HCT116 (cell line): ENCODE data around the gene PFN2. TPM values are rescaled to one million over a fixed set of nuclear protein-coding genes. Genes with fewer than 3 reads are reported as not detected.
"Not testable (repeated sequence)": the region's sequence is repeated elsewhere in the genome, so short reads cannot be mapped to it uniquely, and the experiment has no call there.

Source experiments
- ATAC-seq: fragments of 200-7000 bp; cut with Tn5 transposase; 2 replicates; pipeline ENCODE4 v1.9.1; 2020; ENCODE audit warnings: mild to moderate bottlenecking, moderate library complexity
- BruUV-seq: library from RNA; stranded (reverse); fragments of 400-500 nt; replicated peaks from 2 replicates; lab custom pipeline; 2021; lab: Mats Ljungman, UMichigan
- CTCF ChIA-PET: fragments of 300-600 bp; sonication (Branson Sonifier 250); formaldehyde crosslinking; loops from one replicate; lab custom pipeline; 2021; ENCODE audit warnings: antibody characterized with exemption; lab: Charles Lee
- POLR2A ChIA-PET: fragments of 300-600, 350-600 bp; sonication (Branson Sonifier 250); formaldehyde crosslinking; loops from one replicate; lab custom pipeline; 2021; ENCODE audit warnings: antibody characterized with exemption; lab: Charles Lee
- RAD21 ChIA-PET, 2 experiments: fragments of 300-600 bp; sonication (Branson Sonifier 250); formaldehyde crosslinking; loops; one replicate each; lab custom pipeline; 2023; ENCODE audit warnings: low total read pairs in 2 of 2; ENCODE audit not compliant: uncharacterized antibody in 2 of 2, unreplicated experiment in 2 of 2, low non-redundant PET in 1 of 2; lab: Charles Lee
- DNase-seq: peaks from one replicate; pipeline ENCODE4 v3.0.0-alpha.2; 2010; ENCODE audit warnings: low read depth, low spot score
- H2AFZ ChIP-seq: fragments of 200-600 bp; shearing (Covaris generic), sonication (generic); 2 replicates; pipeline ENCODE4 v1.6.1; 2017; ENCODE audit warnings: low read depth, mixed run types, mixed read lengths, antibody characterized with exemption, low read length; ENCODE audit not compliant: poor library complexity, severe bottlenecking
- H3K27ac ChIP-seq: 2 replicates; pipeline ENCODE4 v1.5.1; 2012; ENCODE audit warnings: low read depth, low read length
- H3K27me3 ChIP-seq: fragments of 200-600 bp; sonication (generic); 2 replicates; pipeline ENCODE4 v1.6.1; 2016; ENCODE audit warnings: mixed run types, low read length, mixed read lengths; ENCODE audit not compliant: insufficient read depth
- H3K36me3 ChIP-seq, 2 experiments: fragments of 200-500 bp in 1 of 2; fragments of 200-600 bp in 1 of 2; sonication (Bioruptor generic) in 1 of 2; sonication (generic) in 1 of 2; 2 replicates each; pipeline versions ENCODE4 v1.5.1 to v1.6.1; 2014 to 2016; ENCODE audit warnings: low read length in 2 of 2, inconsistent platforms in 1 of 2, mixed read lengths in 1 of 2, mixed run types in 1 of 2; ENCODE audit not compliant: insufficient read depth in 2 of 2, control insufficient read depth in 1 of 2
- H3K4me1 ChIP-seq, 2 experiments: fragments of 200-600 bp in 1 of 2; sonication (generic) in 1 of 2; 2 replicates each; pipeline versions ENCODE4 v1.5.1 to v1.6.1; 2012 to 2017; ENCODE audit warnings: low read length in 2 of 2, inconsistent platforms in 1 of 2, mild to moderate bottlenecking in 1 of 2, mixed read lengths in 1 of 2, mixed run types in 1 of 2, moderate library complexity in 1 of 2; ENCODE audit not compliant: insufficient read depth in 2 of 2, control insufficient read depth in 1 of 2
- H3K4me2 ChIP-seq: fragments of 200-600 bp; sonication (generic); 2 replicates; pipeline ENCODE4 v1.6.1; 2017; ENCODE audit warnings: mixed run types, low read length, mixed read lengths
- H3K4me3 ChIP-seq, 2 experiments: fragments of 200-600 bp in 1 of 2; sonication (generic) in 1 of 2; replicated peaks in 1 of 2; 2 replicates each; pipeline ENCODE4 v1.5.1; 2011 to 2016; ENCODE audit warnings: low read length in 2 of 2, control low read depth in 1 of 2, low read depth in 1 of 2, mild to moderate bottlenecking in 1 of 2, mixed read lengths in 1 of 2, mixed run types in 1 of 2
- H3K79me2 ChIP-seq: fragments of 200-600 bp; sonication (generic); 2 replicates; pipeline ENCODE4 v1.6.1; 2017; ENCODE audit warnings: mild to moderate bottlenecking, mixed run types, low read length, moderate library complexity, mixed read lengths; ENCODE audit not compliant: insufficient read depth
- H3K9ac ChIP-seq: fragments of 200-600 bp; sonication (generic); 2 replicates; pipeline ENCODE4 v1.6.1; 2016; ENCODE audit warnings: low read length, mixed read lengths
- H3K9me2 ChIP-seq: fragments of 200-600 bp; sonication (generic), shearing (Covaris generic); 2 replicates; pipeline ENCODE4 v1.6.1; 2017; ENCODE audit warnings: mixed run types, mild to moderate bottlenecking, moderate library complexity; ENCODE audit not compliant: insufficient read depth
- H3K9me3 ChIP-seq, 2 experiments: fragments of 200-500 bp in 1 of 2; fragments of 200-600 bp in 1 of 2; sonication (Bioruptor generic) in 1 of 2; sonication (generic) in 1 of 2; 2 replicates each; pipeline ENCODE4 v1.6.1; 2014 to 2017; ENCODE audit warnings: low read length in 2 of 2, mixed read lengths in 2 of 2, inconsistent platforms in 1 of 2, low read depth in 1 of 2, mild to moderate bottlenecking in 1 of 2, mixed run types in 1 of 2, moderate library complexity in 1 of 2; ENCODE audit not compliant: control insufficient read depth in 1 of 2, insufficient read depth in 1 of 2
- H4K20me1 ChIP-seq: fragments of 200-600 bp; sonication (generic), shearing (Covaris generic); 2 replicates; pipeline ENCODE4 v1.6.1; 2017; ENCODE audit warnings: mixed run types, mild to moderate bottlenecking, moderate library complexity; ENCODE audit not compliant: insufficient read depth
- ATF3 ChIP-seq: IDR thresholded peaks from 2 replicates; pipeline ENCODE4 v1.6.1; 2012
- CEBPB ChIP-seq: IDR thresholded peaks from 2 replicates; pipeline ENCODE4 v1.6.1; 2012; ENCODE audit warnings: low read depth
- CTCF ChIP-seq, 3 experiments: fragments of 200-600 bp in 1 of 3; sonication (generic) in 1 of 3; IDR thresholded peaks in 2 of 3; conservative IDR thresholded peaks in 1 of 3; 2 replicates each; pipeline ENCODE4 v1.5.1; 2012 to 2017; ENCODE audit warnings: low read depth in 2 of 3, low read length in 2 of 3, antibody characterized with exemption in 1 of 3, borderline replicate concordance in 1 of 3, control low read depth in 1 of 3, mild to moderate bottlenecking in 1 of 3, mixed read lengths in 1 of 3, mixed run types in 1 of 3, moderate library complexity in 1 of 3; ENCODE audit not compliant: insufficient read depth in 1 of 3
- ELF1 ChIP-seq: IDR thresholded peaks from 2 replicates; pipeline ENCODE4 v1.6.1; 2012; ENCODE audit warnings: low read depth, borderline replicate concordance
- EZH2 ChIP-seq: fragments of 200-600 bp; sonication (generic); IDR thresholded peaks from 2 replicates; pipeline ENCODE4 v1.6.1; 2017; ENCODE audit warnings: antibody characterized with exemption, mixed run types
- POLR2A ChIP-seq: IDR thresholded peaks from 2 replicates; pipeline ENCODE4 v1.7.0; 2011; ENCODE audit warnings: borderline replicate concordance; ENCODE audit not compliant: insufficient read depth, insufficient read length; ENCODE audit errors: extremely low read depth
- SP1 ChIP-seq: IDR thresholded peaks from 2 replicates; pipeline ENCODE4 v1.6.1; 2012; ENCODE audit warnings: low read depth
- intact Hi-C: fragments of 100-400 bp; cut with micrococcal nuclease; formaldehyde crosslinking; loops from 2 replicates; pipeline ENCODE4 v1.10.0; 2022
- total RNA-seq: library from RNA; stranded (reverse); gene quantifications from one replicate; pipeline ENCODE4 v1.2.1, GENCODE V29; 2021; ENCODE audit not compliant: unreplicated experiment

The PFN2 gene
- total RNA-seq, 1 experiment from 2014 or later = 131 TPM

GRCh38 chr3:149943966-149944365 lies 26.7 kb downstream of the PFN2 start:
- H3K79me2 ChIP-seq = peaks cover 13% of the 10 kb centered on the region; the same call in 1 of the 2 replicates
- H3K27me3 ChIP-seq, H3K4me2 ChIP-seq, CTCF ChIA-PET, intact Hi-C loops, POLR2A ChIA-PET, H3K9ac ChIP-seq, H3K4me3 ChIP-seq, H3K36me3 ChIP-seq, BruUV-seq, H2AFZ ChIP-seq, ATAC-seq, H3K9me2 ChIP-seq, RAD21 ChIA-PET, DNase-seq, H3K4me1 ChIP-seq, H3K9me3 ChIP-seq, H3K27ac ChIP-seq, H4K20me1 ChIP-seq: not testable (repeated sequence)

- ChIA-PET RAD21 (no interaction called here), POLR2A (no interaction called here), CTCF (no interaction called here)
- Histone ChIP-seq H3K27me3 (no peaks in the 10 kb centered on the region), H3K9me2 (no peaks in the 10 kb centered on the region), H3K9me3 (no peaks in the 10 kb centered on the region)
- intact Hi-C loops = no loop called here
- TF ChIP-seq POLR2A = no peak
- TF ChIP-seq ELF1 = no peak
- TF ChIP-seq CEBPB = no peak
- TF ChIP-seq EZH2 = no peak
- TF ChIP-seq SP1 = no peak
- TF ChIP-seq ATF3 = no peak
- no peak for TF ChIP-seq CTCF (IDR thresholded peaks at IDR 0.05 in 2 of 3, conservative IDR thresholded peaks at IDR 0.05 in 1 of 3; ENCODE audit: borderline replicate concordance in 1 of 3, insufficient read depth in 1 of 3, low read depth in 2 of 3, low read length in 2 of 3)
- TF ChIP-seq, all 23 proteins: peak for 0
- peaks cover 6% of the 10 kb centered on the region; the same call in 1 of the 2 replicates for H4K20me1 ChIP-seq
- no peak for DNase-seq
- H3K4me3 ChIP-seq = no peak overlapping the region
- no peaks in the 10 kb centered on the region for H3K4me1 ChIP-seq
- no peak overlapping the region for H2AFZ ChIP-seq
- H3K4me2 ChIP-seq = no peak overlapping the region
- no peak overlapping the region for H3K9ac ChIP-seq
- no TSS peak for BruUV-seq
- no peak for ATAC-seq
- no peak overlapping the region for H3K27ac ChIP-seq
- H3K79me2 ChIP-seq = peaks cover 13% of the 10 kb centered on the region; the same call in 1 of the 2 replicates
- H3K36me3 ChIP-seq = no peaks in the 10 kb centered on the region
Measured at GRCh38 chr3:149942409-149942808, 28.3 kb downstream of the PFN2 start.
